Activated CD4-positive, alpha-beta T cell treated with anti-CD3 and anti-CD28 coated beads, Interleukin-2, amount 50 U/mL, for 24 hours (primary cell): ENCODE results near the gene PSMB10.

Source experiments
- DNase-seq, 2 donors: peaks; one replicate each; pipeline ENCODE4 v3.0.0-alpha.2; 2020; ENCODE audit warnings: low read depth in 1 of 2, low spot score in 1 of 2

The PSMB10 gene

GRCh38 chr16:67963662-67964321, 27.1 kb upstream of the PSMB10 start:
- DNase-seq: no peak

- no peak for DNase-seq
Measured at GRCh38 chr16:67963292-67963661, 26.6 kb upstream of the PSMB10 start.

GRCh38 chr16:67962135-67962534, 25.5 kb upstream of the PSMB10 start:
- DNase-seq: no peak

GRCh38 chr16:67961551-67961957, 24.9 kb upstream of the PSMB10 start:
- no peak for DNase-seq

GRCh38 chr16:67959536-67960329, 23.1 kb upstream of the PSMB10 start:
- no peak for DNase-seq

- DNase-seq: no peak
Measured at GRCh38 chr16:67957622-67958021, 21.0 kb upstream of the PSMB10 start.

- no peak for DNase-seq
Measured at GRCh38 chr16:67954421-67955196, 18.0 kb upstream of the PSMB10 start.

- DNase-seq: no peak
Measured at GRCh38 chr16:67953641-67954375, 17.2 kb upstream of the PSMB10 start.

GRCh38 chr16:67951485-67951884, 14.8 kb upstream of the PSMB10 start:
- DNase-seq: no peak

- DNase-seq: no peak
Measured at GRCh38 chr16:67950335-67950843, 13.7 kb upstream of the PSMB10 start.

GRCh38 chr16:67949645-67950044, 13.0 kb upstream of the PSMB10 start:
- no peak for DNase-seq

GRCh38 chr16:67948015-67948414, 11.4 kb upstream of the PSMB10 start:
- no peak for DNase-seq

GRCh38 chr16:67946966-67947558, 10.4 kb upstream of the PSMB10 start:
- DNase-seq: no peak

- no peak for DNase-seq
Measured at GRCh38 chr16:67946128-67946569, 9.5 kb upstream of the PSMB10 start.

- DNase-seq: no peak
Measured at GRCh38 chr16:67945392-67945933, 8.8 kb upstream of the PSMB10 start.

GRCh38 chr16:67944690-67945391, 8.2 kb upstream of the PSMB10 start:
- DNase-seq: no peak

GRCh38 chr16:67943619-67944504, 7.2 kb upstream of the PSMB10 start, which contains the start of gene LCAT:
Gene LCAT (minus strand): TSS chr16:67944120. CDS start chr16:67944101, 19 bp downstream.
- no peak for DNase-seq

- DNase-seq: no peak
Measured at GRCh38 chr16:67943256-67943618, 6.6 kb upstream of the PSMB10 start.
